Measurements from ENCODE around the gene PHLDB3.

- TF ChIP-seq CTCF (IDR thresholded peaks at IDR 0.05) = no peak
- no peak for TF ChIP-seq POLR2A (IDR thresholded peaks at IDR 0.05)
Measured at GRCh38 chr19:43433358-43433673, 71.2 kb downstream of the PHLDB3 start.

Measured in esophagus squamous epithelium (tissue), 4 donors.